H1 (cell line): ENCODE data around the gene ZBTB24. TPM values are rescaled to one million over a fixed set of nuclear protein-coding genes. Genes with fewer than 3 reads are reported as not detected.

Experiments
- GABPA ChIP-seq: IDR thresholded peaks from 2 replicates; pipeline ENCODE4 v1.6.1; 2011; ENCODE audit warnings: mild to moderate bottlenecking, low read length, moderate library complexity, borderline replicate concordance; ENCODE audit not compliant: insufficient read depth
- JUND ChIP-seq: IDR thresholded peaks from 2 replicates; pipeline ENCODE4 v1.6.1; 2011; ENCODE audit warnings: mild to moderate bottlenecking, improper control_type of control experiment, low read length
- NANOG ChIP-seq: IDR thresholded peaks from 2 replicates; pipeline ENCODE4 v1.6.1; 2011; ENCODE audit warnings: low read length, low read depth, mild to moderate bottlenecking, inconsistent platforms; ENCODE audit not compliant: insufficient read depth, poor library complexity, severe bottlenecking
- RFX5 ChIP-seq: IDR thresholded peaks from 2 replicates; pipeline ENCODE4 v1.6.1; 2011; ENCODE audit warnings: low read depth, low read length, improper control_type of control experiment, borderline replicate concordance
- RNF2 ChIP-seq: fragments of 200-900, 300-1000 bp; sonication (generic); IDR thresholded peaks from 2 replicates; pipeline ENCODE4 v1.7.1; 2016; ENCODE audit warnings: borderline replicate concordance, low read depth, mild to moderate bottlenecking, antibody characterized with exemption, low read length; ENCODE audit not compliant: poor library complexity, severe bottlenecking; ENCODE audit errors: missing control alignments
- SP1 ChIP-seq: IDR thresholded peaks from 2 replicates; pipeline ENCODE4 v1.6.1; 2011; ENCODE audit warnings: low read depth, low read length
- SUZ12 ChIP-seq: fragments of 200-600 bp; sonication (generic); IDR thresholded peaks from 2 replicates; pipeline ENCODE4 v1.6.1; 2012; ENCODE audit warnings: mild to moderate bottlenecking, inconsistent platforms, low read length, moderate library complexity, mixed read lengths
- TEAD4 ChIP-seq: IDR thresholded peaks from 2 replicates; pipeline ENCODE4 v1.6.1; 2012; ENCODE audit warnings: low read depth, low read length, inconsistent platforms, mixed read lengths
- polyA plus RNA-seq, 7 experiments: library from polyadenylated mRNA; depleted of rRNA in 3 of 7; stranded (reverse) in 5 of 7; unstranded in 2 of 7; fragments of >200 nt in 5 of 7; fragments of 200-250 nt in 2 of 7; gene quantifications; 1 replicate in 5 of 7; 2 replicates in 1 of 7; 4 replicates in 1 of 7; pipeline versions ENCODE4 v1.2.1 to v1.2.3, GENCODE V29; 2011 to 2013; ENCODE audit warnings: missing spikeins in 2 of 7, mixed read lengths in 2 of 7
- total RNA-seq: library from RNA; stranded (reverse); fragmentation: NEBNext Ultra II Directional; extraction: Animal tissue kit (Norgen Biotek cat#: 25700); gene quantifications from 2 replicates; pipeline ENCODE4 v1.2.1, GENCODE V29; 2021
- TF ChIP-seq, protein P1 (sequence below): IDR thresholded peaks from 2 replicates; pipeline ENCODE4 v1.6.1; 2012; ENCODE audit warnings: low read length, inconsistent platforms

ZBTB24 gene
- total and polyA plus RNA-seq, 2 of the 8 experiments (the other 6 are each of a cell fraction or from before 2014, with no cell fraction given) = 7.5 to 21.0 TPM

DNA sequence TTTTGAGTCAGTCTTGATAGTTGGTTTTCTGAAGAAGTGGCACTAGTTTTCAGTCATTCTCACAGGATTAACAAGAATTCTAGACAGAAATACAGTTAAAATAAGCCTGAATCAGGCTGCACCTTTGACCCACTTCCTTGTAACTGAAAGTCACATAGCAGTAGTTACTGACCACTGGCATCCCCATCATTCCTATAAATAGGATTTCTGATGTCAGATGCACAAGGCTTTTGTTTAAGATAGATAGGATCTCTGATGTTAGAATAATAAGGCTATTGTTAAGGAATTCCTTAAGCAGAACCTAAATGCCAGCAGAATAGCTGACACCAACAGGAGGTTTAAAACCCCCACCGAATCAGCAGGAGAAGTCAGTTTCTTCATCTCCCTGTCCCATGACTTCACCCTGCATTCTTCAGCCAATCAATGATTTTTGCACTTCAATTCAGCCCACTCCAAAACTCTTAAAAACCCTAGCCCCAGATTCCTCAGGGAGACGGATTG is 30.6 kb upstream of the ZBTB24 start (continued):
- TF ChIP-seq, protein P1, sequence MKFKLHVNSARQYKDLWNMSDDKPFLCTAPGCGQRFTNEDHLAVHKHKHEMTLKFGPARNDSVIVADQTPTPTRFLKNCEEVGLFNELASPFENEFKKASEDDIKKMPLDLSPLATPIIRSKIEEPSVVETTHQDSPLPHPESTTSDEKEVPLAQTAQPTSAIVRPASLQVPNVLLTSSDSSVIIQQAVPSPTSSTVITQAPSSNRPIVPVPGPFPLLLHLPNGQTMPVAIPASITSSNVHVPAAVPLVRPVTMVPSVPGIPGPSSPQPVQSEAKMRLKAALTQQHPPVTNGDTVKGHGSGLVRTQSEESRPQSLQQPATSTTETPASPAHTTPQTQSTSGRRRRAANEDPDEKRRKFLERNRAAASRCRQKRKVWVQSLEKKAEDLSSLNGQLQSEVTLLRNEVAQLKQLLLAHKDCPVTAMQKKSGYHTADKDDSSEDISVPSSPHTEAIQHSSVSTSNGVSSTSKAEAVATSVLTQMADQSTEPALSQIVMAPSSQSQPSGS = 0 out of 2 replicates have a peak, but pooled peaks have one; percentile 44
- peak; percentile 43; the same call in 1 of the 2 replicates for TF ChIP-seq SP1
- TF ChIP-seq TEAD4 = 0 out of 2 replicates have a peak, but pooled peaks have one; percentile 55
- no peak for TF ChIP-seq GABPA
- TF ChIP-seq RNF2 = no peak
- TF ChIP-seq NANOG = peak; percentile 53
- 0 out of 2 replicates have a peak, but pooled peaks have one; percentile 42 for TF ChIP-seq JUND
- no peak for TF ChIP-seq SUZ12
- TF ChIP-seq RFX5 = no peak
